Gastroesophageal sphincter (tissue), 3 donors: ENCODE data around the gene ZNF492.

Experiments used
- CTCF ChIP-seq, 4 experiments: fragments of 200-600 bp in 2 of 4; fragments of 450-650 bp in 2 of 4; sonication (generic) in 1 of 4; IDR thresholded peaks; one replicate each; pipeline ENCODE4 v1.5.1; 2017 to 2019; ENCODE audit warnings: antibody characterized with exemption in 4 of 4, mild to moderate bottlenecking in 2 of 4, moderate library complexity in 2 of 4
- EP300 ChIP-seq: sonication (generic); formaldehyde crosslinking; IDR thresholded peaks from one replicate; pipeline ENCODE4 v1.6.1; 2017; ENCODE audit warnings: antibody characterized with exemption, mild to moderate bottlenecking
- POLR2A ChIP-seq, 2 donors: fragments of 450-650 bp; IDR thresholded peaks; one replicate each; pipeline ENCODE4 v1.6.1; 2017; ENCODE audit warnings: antibody characterized with exemption in 2 of 2, mild to moderate bottlenecking in 2 of 2, moderate library complexity in 1 of 2
- POLR2AphosphoS5 ChIP-seq: sonication (generic); formaldehyde crosslinking; IDR thresholded peaks from one replicate; pipeline ENCODE4 v1.6.1; 2017; ENCODE audit warnings: antibody characterized with exemption

GRCh38 chr19:22634450-22634827, 315 bp downstream of the ZNF492 start:
- TF ChIP-seq CTCF (IDR thresholded peaks at IDR 0.05) (no peak), POLR2A (IDR thresholded peaks at IDR 0.05) (no peak), POLR2AphosphoS5 (no peak), EP300 (no peak)
